K562 (cell line): Measurements from ENCODE around the gene RAB31. TPM values are rescaled to one million over a fixed set of nuclear protein-coding genes. Genes with fewer than 3 reads are reported as not detected.
A peak's percentile ranks its signal among the peaks of the same experiment; 100 is the strongest.
"Not testable (repeated sequence)": the region's sequence is repeated elsewhere in the genome, so short reads cannot be mapped to it uniquely, and the experiment has no call there.

Experiments
- ATAC-seq: fragments of 200-7000 bp; cut with Tn5 transposase; 3 replicates; pipeline ENCODE4 v1.9.1; 2020; ENCODE audit warnings: moderate library complexity
- BruUV-seq: library from RNA; stranded (reverse); fragments of 400-500 nt; replicated peaks from 2 replicates; lab custom pipeline; 2021; lab: Mats Ljungman, UMichigan
- CTCF ChIA-PET: fragments of 300-600 bp; formaldehyde crosslinking; extraction: SDS; loops from one replicate; lab custom pipeline; 2021; ENCODE audit warnings: low intra/inter-chr PET ratio; lab: Yijun Ruan, JAX
- POLR2A ChIA-PET: fragments of 300-600, 350-650 bp; sonication (Branson Sonifier 250); formaldehyde crosslinking; extraction: SDS; loops from one replicate; lab custom pipeline; 2021; ENCODE audit warnings: antibody characterized with exemption, inconsistent platforms; lab: Yijun Ruan, JAX
- DNase-seq, 4 experiments: peaks; one replicate each; pipeline versions ENCODE4 v3.0.0 to v3.0.0-alpha.2; 2011 to 2018; ENCODE audit warnings: low spot score in 3 of 4, mixed read lengths in 3 of 4; ENCODE audit errors: extremely low read depth in 1 of 4
- FAIRE-seq: peaks from 2 replicates; lab custom pipeline; 2011; peaks lifted over from hg19 to GRCh38; lab: Jason Lieb, UNC
- H2AFZ ChIP-seq: 2 replicates; pipeline ENCODE4 v1.6.0; 2011; ENCODE audit warnings: low read depth, low read length, control low read depth, inconsistent platforms
- H3K27ac ChIP-seq: fragments of 200-600 bp; 3 replicates; pipeline ENCODE4 v1.8.0; 2011; ENCODE audit warnings: low read depth, mild to moderate bottlenecking, control low read depth, inconsistent platforms, low read length, moderate library complexity, mixed read lengths; ENCODE audit errors: extremely low read depth
- H3K27me3 ChIP-seq, 2 experiments: fragments of 300-600 bp in 1 of 2; 2 replicates in 1 of 2; 3 replicates in 1 of 2; pipeline versions ENCODE4 v1.6.0 to v1.8.0; 2011; ENCODE audit warnings: inconsistent platforms in 2 of 2, low read length in 2 of 2, mild to moderate bottlenecking in 1 of 2, mixed read lengths in 1 of 2, moderate library complexity in 1 of 2; ENCODE audit not compliant: control insufficient read depth in 2 of 2, insufficient read depth in 2 of 2
- H3K36me3 ChIP-seq: fragments of 300-600 bp; 3 replicates; pipeline ENCODE4 v1.8.0; 2011; ENCODE audit warnings: mild to moderate bottlenecking, low read length, inconsistent platforms; ENCODE audit not compliant: control insufficient read depth, insufficient read depth
- H3K4me1 ChIP-seq, 2 experiments: fragments of 200-600 bp in 1 of 2; replicated peaks in 1 of 2; 2 replicates in 1 of 2; 3 replicates in 1 of 2; pipeline versions ENCODE4 v1.5.1 to v1.8.0; 2011; ENCODE audit warnings: inconsistent platforms in 2 of 2, low read length in 2 of 2, mild to moderate bottlenecking in 1 of 2, mixed read lengths in 1 of 2, moderate library complexity in 1 of 2; ENCODE audit not compliant: control insufficient read depth in 2 of 2, insufficient read depth in 2 of 2
- H3K4me2 ChIP-seq: 2 replicates; pipeline ENCODE4 v1.6.1; 2011; ENCODE audit warnings: low read length, control low read depth, inconsistent platforms, mixed read lengths; ENCODE audit not compliant: insufficient read depth
- H3K4me3 ChIP-seq: fragments of 200-600 bp; sonication (generic), shearing (Covaris generic); 2 replicates; pipeline ENCODE4 v1.5.1; 2016; ENCODE audit warnings: control low read depth, inconsistent platforms
- H3K79me2 ChIP-seq: fragments of 200-600 bp; 3 replicates; pipeline ENCODE4 v1.8.0; 2011; ENCODE audit warnings: low read length, inconsistent platforms; ENCODE audit not compliant: control insufficient read depth, insufficient read depth
- H3K9ac ChIP-seq, 2 experiments: 2 replicates each; pipeline versions ENCODE4 v1.6.0 to v1.6.1; 2011; ENCODE audit warnings: low read depth in 2 of 2, low read length in 2 of 2, control low read depth in 1 of 2, inconsistent platforms in 1 of 2, mild to moderate bottlenecking in 1 of 2, mixed read lengths in 1 of 2; ENCODE audit not compliant: insufficient read depth in 1 of 2
- H3K9me1 ChIP-seq: one replicate; pipeline ENCODE4 v1.6.0; 2011; ENCODE audit warnings: inconsistent platforms, mild to moderate bottlenecking, low read length, moderate library complexity; ENCODE audit not compliant: control insufficient read depth, insufficient read depth
- H3K9me3 ChIP-seq: replicated peaks from 2 replicates; pipeline ENCODE4 v1.5.1; 2011; ENCODE audit warnings: low read depth, low read length, inconsistent platforms; ENCODE audit not compliant: control insufficient read depth, insufficient read depth
- H4K20me1 ChIP-seq: replicated peaks from 2 replicates; pipeline ENCODE4 v1.6.1; 2011; ENCODE audit warnings: low read length, inconsistent platforms, mixed read lengths; ENCODE audit not compliant: control insufficient read depth, insufficient read depth
- BCOR ChIP-seq: fragments of 450-650 bp; IDR thresholded peaks from 2 replicates; pipeline ENCODE4 v1.6.1; 2016
- DACH1 ChIP-seq: fragments of 450-650 bp; IDR thresholded peaks from 2 replicates; pipeline ENCODE4 v1.6.1; 2018; ENCODE audit not compliant: partially characterized antibody
- GATA2 ChIP-seq: sonication (generic); formaldehyde crosslinking; IDR thresholded peaks from 2 replicates; pipeline ENCODE4 v1.4.0; 2020; ENCODE audit warnings: mild to moderate bottlenecking, missing genetic modification reagents
- GATAD2B ChIP-seq: fragments of 450-650 bp; IDR thresholded peaks from 2 replicates; pipeline ENCODE4 v1.6.1; 2017; ENCODE audit warnings: mild to moderate bottlenecking, borderline replicate concordance
- KDM1A ChIP-seq, 2 experiments: fragments of 450-650 bp; IDR thresholded peaks; 2 replicates each; pipeline ENCODE4 v1.6.1; 2016; ENCODE audit warnings: mild to moderate bottlenecking in 2 of 2
- MCM7 ChIP-seq, 2 experiments: fragments of 450-650 bp; IDR thresholded peaks; 2 replicates each; pipeline ENCODE4 v1.6.1; 2016 to 2018
- MTA1 ChIP-seq: fragments of 450-650 bp; IDR thresholded peaks from 2 replicates; pipeline ENCODE4 v1.6.1; 2017; ENCODE audit warnings: borderline replicate concordance
- POLR2A ChIP-seq: fragments of 450-650 bp; conservative IDR thresholded peaks from 2 replicates; pipeline ENCODE4 v1.6.1; 2016
- RBM25 ChIP-seq: fragments of 200-400 bp; formaldehyde crosslinking; IDR thresholded peaks from 2 replicates; pipeline ENCODE4 v1.6.1; 2018; ENCODE audit warnings: low read length, low read depth, moderate library complexity; ENCODE audit not compliant: severe bottlenecking
- SPI1 ChIP-seq: IDR thresholded peaks from 2 replicates; pipeline ENCODE4 v1.6.1; 2011; ENCODE audit warnings: low read depth, low read length, control low read depth, borderline replicate concordance
- ZFPM2 ChIP-seq: fragments of 250-450 bp; sonication (Bioruptor Pico); IDR thresholded peaks from 2 replicates; pipeline ENCODE4 v1.5.1; 2022; ENCODE audit warnings: mild to moderate bottlenecking
- ZNF121 ChIP-seq: sonication (generic); formaldehyde crosslinking; conservative IDR thresholded peaks from 2 replicates; pipeline ENCODE4 v1.8.0; 2022; ENCODE audit warnings: missing genetic modification reagents
- WGBS: fragments of 100-300 bp; shearing (Covaris generic); methylation state at CpG from one replicate; pipeline ENCODE4 v1.1.6; 2016; ENCODE audit warnings: low coverage, mixed read lengths; ENCODE audit not compliant: insufficient coverage; ENCODE audit errors: missing lambda C conversion rate; 5-methylcytosine and 5-hydroxymethylcytosine counted together
- in situ Hi-C: fragments of 300-500 bp; cut with MboI; formaldehyde crosslinking; loops from 4 replicates; pipeline ENCODE4 v1.15.0; 2018; ENCODE audit warnings: inconsistent platforms, mixed read lengths
- intact Hi-C: fragments of 100-400 bp; cut with micrococcal nuclease; formaldehyde crosslinking; loops from 2 replicates; pipeline ENCODE4 v1.14.2; 2022
- polyA plus RNA-seq, 8 experiments: library from polyadenylated mRNA; depleted of rRNA in 4 of 8; stranded (reverse) in 5 of 8; unstranded in 3 of 8; fragments of >200 nt; fragmentation: Nextera tagmentation in 2 of 8; fragmentation: Illumina TruSeq in 1 of 8; extraction: Ambion mirVana in 2 of 8; extraction: Trizol in 1 of 8; gene quantifications; 2 replicates each; pipeline versions ENCODE4 v1.2.1 to v1.2.3, GENCODE V29; 2011 to 2014; ENCODE audit warnings: inconsistent platforms in 1 of 8, missing spikeins in 1 of 8
- total RNA-seq, 7 experiments: library from RNA; depleted of rRNA in 6 of 7; stranded (reverse); fragments of >200 nt in 6 of 7; fragmentation: Illumina TruSeq in 2 of 7; extraction: Trizol in 2 of 7; gene quantifications; 2 replicates each; pipeline versions ENCODE4 v1.2.1 to v1.2.3, GENCODE V29; 2011 to 2021; ENCODE audit warnings: low replicate concordance in 1 of 7
- TF ChIP-seq, protein P1 (sequence below): fragments of 450-650 bp; IDR thresholded peaks from 2 replicates; pipeline ENCODE4 v1.6.1; 2016; ENCODE audit warnings: antibody characterized with exemption

The RAB31 gene
- total and polyA plus RNA-seq, 9 of the 15 experiments (the other 6 are each of a cell fraction or from before 2014, with no cell fraction given), result 20.7 to 70.4 (median 41.3) TPM

DNA sequence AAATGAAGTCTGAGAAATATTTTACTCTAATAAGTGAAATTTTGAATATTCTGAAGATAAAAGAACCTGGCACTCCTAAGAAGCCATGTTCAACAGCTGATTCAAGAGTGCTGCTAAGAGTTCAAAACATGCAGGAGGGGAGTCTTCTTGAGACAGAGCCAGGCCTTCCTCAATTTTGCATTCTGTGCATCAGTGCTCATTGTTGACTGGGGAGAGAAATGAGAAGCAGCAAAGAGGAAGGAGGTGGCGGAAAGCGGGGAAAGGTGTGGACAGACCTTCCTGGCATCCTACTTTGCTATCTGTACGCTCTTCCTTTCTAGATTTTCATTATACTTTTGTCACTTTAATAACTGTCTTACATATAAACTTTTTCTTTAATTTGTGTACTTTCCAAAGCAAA is 148.0 kb downstream of the RAB31 start:
- ChIA-PET CTCF (no interaction called here), POLR2A (interaction anchor here (1.2 kb wide), 1 partner anchor 10 kb away, joined by 3 read pairs; no protein-coding TSS in a partner anchor)
- 90% methylated on average over 3 of the region's 3 CpGs for WGBS

DNA sequence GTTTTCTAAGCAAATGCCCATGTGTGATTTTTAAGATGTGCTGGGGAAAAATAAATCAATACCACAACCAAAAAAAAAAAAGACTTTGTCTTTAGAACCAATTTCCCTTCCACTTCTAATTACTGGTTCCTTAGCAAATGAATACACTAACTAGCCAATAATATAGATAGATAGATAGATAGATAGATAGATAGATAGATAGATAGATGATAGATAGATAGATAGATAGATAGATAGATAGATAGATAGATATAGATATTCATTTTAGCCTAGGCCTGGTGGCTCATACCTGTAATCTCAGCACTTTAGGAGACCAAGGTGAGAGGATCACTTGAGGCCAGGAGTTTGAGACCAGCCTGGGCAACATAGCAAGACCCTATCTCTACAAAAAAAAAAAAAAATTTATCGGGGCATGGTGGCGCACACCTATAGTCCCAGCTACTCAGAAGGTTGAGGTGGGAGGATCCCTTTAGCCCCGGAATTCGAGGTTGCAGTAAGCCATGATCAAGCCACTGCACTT is 149.4 kb downstream of the RAB31 start:
- ATAC-seq, H3K9me1 ChIP-seq, H3K79me2 ChIP-seq, BruUV-seq, in situ Hi-C loops, H3K4me3 ChIP-seq, H3K9ac ChIP-seq, H3K27ac ChIP-seq, H4K20me1 ChIP-seq, FAIRE-seq, H3K27me3 ChIP-seq, DNase-seq, intact Hi-C loops, H3K9me3 ChIP-seq, H2AFZ ChIP-seq, H3K4me2 ChIP-seq: not testable (repeated sequence)
- TF ChIP-seq GATA2 (CRISPR knock-in tag), result 0 out of 2 replicates have a peak, but pooled peaks have one; percentile 54
- TF ChIP-seq MCM7 (IDR thresholded peaks at IDR 0.05), result 0 out of 4 replicates have a peak, but pooled peaks of 1 of the 2 experiments have one; percentile 67
- TF ChIP-seq, protein P1, sequence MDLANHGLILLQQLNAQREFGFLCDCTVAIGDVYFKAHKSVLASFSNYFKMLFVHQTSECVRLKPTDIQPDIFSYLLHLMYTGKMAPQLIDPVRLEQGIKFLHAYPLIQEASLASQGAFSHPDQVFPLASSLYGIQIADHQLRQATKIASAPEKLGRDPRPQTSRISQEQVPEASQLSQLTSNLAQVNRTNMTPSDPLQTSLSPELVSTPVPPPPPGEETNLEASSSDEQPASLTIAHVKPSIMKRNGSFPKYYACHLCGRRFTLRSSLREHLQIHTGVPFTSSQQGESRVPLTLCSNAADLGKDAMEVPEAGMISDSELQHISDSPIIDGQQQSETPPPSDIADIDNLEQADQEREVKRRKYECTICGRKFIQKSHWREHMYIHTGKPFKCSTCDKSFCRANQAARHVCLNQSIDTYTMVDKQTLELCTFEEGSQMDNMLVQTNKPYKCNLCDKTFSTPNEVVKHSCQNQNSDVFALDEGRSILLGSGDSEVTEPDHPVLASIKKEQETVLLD, result peak; percentile 88
- 0 out of 2 replicates have a peak, but pooled peaks have one; percentile 44 for TF ChIP-seq ZFPM2 (CRISPR knock-in tag)
- peak; percentile 96 for TF ChIP-seq GATAD2B
- peak; percentile 74 for TF ChIP-seq BCOR
- TF ChIP-seq DACH1, result peak; percentile 100
- TF ChIP-seq ZNF121 (CRISPR knock-in tag), result peak; percentile 94
- TF ChIP-seq KDM1A (IDR thresholded peaks at IDR 0.05), result 0 out of 4 replicates have a peak, but pooled peaks of 1 of the 2 experiments have one; percentile 9
- TF ChIP-seq RBM25, result peak; percentile 43
- TF ChIP-seq MTA1, result peak; percentile 69; the same call in 1 of the 2 replicates
- H3K4me1 ChIP-seq, result peaks cover 3 to 16% of the 10 kb centered on the region in 2 experiments; a peak in 4 of 5 replicates
- ChIA-PET CTCF (interaction anchor here (0.5 kb wide), 1 partner anchor 243 kb away, joined by 3 read pairs; the partner anchor contains the start of gene PPP4R1), POLR2A (interaction anchor here (1.0 to 1.8 kb wide), 8 partner anchors 8 to 83 kb away, joined by 3 to 11 read pairs (median 4); no protein-coding TSS in a partner anchor)
- H3K36me3 ChIP-seq, result peaks cover 21% of the 10 kb centered on the region; the same call in 2 of the 3 replicates
- WGBS, result 67% methylated on average over 4 of the region's 4 CpGs

More for the DNA sequence above, 148.0 kb downstream of the RAB31 start:
- Histone ChIP-seq H3K4me2 (no peak overlapping the region), H3K9me1 (no peaks in the 10 kb centered on the region), H3K4me3 (no peak overlapping the region), H3K9ac (no peak overlapping the region), H3K4me1 (peaks cover 3 to 25% of the 10 kb centered on the region in 2 experiments; a peak in 4 of 5 replicates), H3K27ac (no peak overlapping the region), H2AFZ (no peak overlapping the region), H4K20me1 (no peaks in the 10 kb centered on the region), H3K9me3 (peaks cover 3% of the 10 kb centered on the region; the same call in 1 of the 2 replicates), H3K36me3 (peaks cover 20% of the 10 kb centered on the region; the same call in 1 of the 3 replicates), H3K27me3 (no peaks in the 10 kb centered on the region), H3K79me2 (peaks cover under 1% of the 10 kb centered on the region; the same call in 1 of the 3 replicates)
- DNase-seq, result no peak
- BruUV-seq, result no TSS peak
- ATAC-seq, result no peak
- TF ChIP-seq POLR2A (no peak), SPI1 (peak; percentile 8; the same call in 1 of the 2 replicates)
- intact Hi-C loops, result no loop called here
- FAIRE-seq, result no peak
- in situ Hi-C loops, result no loop called here
